Gastroesophageal sphincter (tissue), 3 donors: Measurements from ENCODE around the gene GATAD2A.

Experiments used
- CTCF ChIP-seq, 4 experiments: fragments of 200-600 bp in 2 of 4; fragments of 450-650 bp in 2 of 4; sonication (generic) in 1 of 4; IDR thresholded peaks; one replicate each; pipeline ENCODE4 v1.5.1; 2017 to 2019; ENCODE audit warnings: antibody characterized with exemption in 4 of 4, mild to moderate bottlenecking in 2 of 4, moderate library complexity in 2 of 4
- EP300 ChIP-seq: sonication (generic); formaldehyde crosslinking; IDR thresholded peaks from one replicate; pipeline ENCODE4 v1.6.1; 2017; ENCODE audit warnings: antibody characterized with exemption, mild to moderate bottlenecking
- POLR2A ChIP-seq, 2 donors: fragments of 450-650 bp; IDR thresholded peaks; one replicate each; pipeline ENCODE4 v1.6.1; 2017; ENCODE audit warnings: antibody characterized with exemption in 2 of 2, mild to moderate bottlenecking in 2 of 2, moderate library complexity in 1 of 2
- POLR2AphosphoS5 ChIP-seq: sonication (generic); formaldehyde crosslinking; IDR thresholded peaks from one replicate; pipeline ENCODE4 v1.6.1; 2017; ENCODE audit warnings: antibody characterized with exemption

- no peak for TF ChIP-seq CTCF (IDR thresholded peaks at IDR 0.05)
- TF ChIP-seq POLR2AphosphoS5 = no peak
- no peak for TF ChIP-seq EP300
- no peak for TF ChIP-seq POLR2A (IDR thresholded peaks at IDR 0.05)
These were observed 102.7 kb downstream of the GATAD2A start for GRCh38 chr19:19508217-19508616.
